ENCODE measurements around the gene EXOC6B. TPM values are rescaled to one million over a fixed set of nuclear protein-coding genes. Genes with fewer than 3 reads are reported as not detected.
A peak's percentile ranks its signal among the peaks of the same experiment; 100 is the strongest.

The EXOC6B gene
- total and polyA plus RNA-seq, 8 donors = 3.4 to 57.2 (median 27.1) TPM

DNA sequence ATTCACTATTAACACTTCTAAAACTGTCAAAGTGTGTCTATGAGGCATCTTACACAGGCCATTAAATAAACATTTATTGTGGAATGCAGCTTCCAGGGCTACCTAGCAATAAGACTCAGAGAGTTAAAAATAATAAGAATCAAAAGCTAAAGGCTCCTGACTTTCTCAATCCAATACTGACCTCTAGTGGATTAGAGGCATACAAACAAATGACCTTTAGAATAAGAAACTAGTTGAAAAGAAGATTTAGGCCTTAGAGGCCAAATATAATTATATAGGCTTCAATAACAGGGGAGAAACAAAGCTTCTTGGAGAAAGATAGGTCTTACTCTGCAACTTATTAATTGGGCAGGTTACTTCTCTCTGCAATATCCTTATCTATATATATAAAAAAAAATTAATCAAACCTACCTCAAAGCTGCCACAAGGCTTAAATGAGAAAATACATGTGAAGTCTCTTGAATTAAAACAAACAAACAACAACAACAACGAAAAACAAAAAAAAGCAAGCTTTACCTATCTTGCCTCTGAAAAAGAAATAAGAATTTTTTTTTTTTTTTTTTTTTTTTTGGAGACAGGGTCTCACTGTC is 246.1 kb downstream of the EXOC6B start:
- H3K27me3 ChIP-seq = no peaks in the 10 kb centered on the region
- H3K27ac ChIP-seq = no peak overlapping the region
- no peaks in the 10 kb centered on the region for H3K9me3 ChIP-seq
- no peak overlapping the region for H3K4me3 ChIP-seq
- intact Hi-C loops (cut with DNase I; ENCODE audit: low total_unique reads) = loop anchor here (10.0 kb wide), 1 partner anchor 655 kb away; no protein-coding TSS in a partner anchor
- peaks cover 0 to 8% (median 0%) of the 10 kb centered on the region in 4 donors for H3K4me1 ChIP-seq
- WGBS, 5 donors = 31 to 44% (median 38%) methylated on average over 1 of the region's 1 CpG
- peak in 1 of 2 donors; percentile 74 for DNase-seq
- TF ChIP-seq POLR2AphosphoS5 (IDR thresholded peaks at IDR 0.05) (no peak), POLR2A (IDR thresholded peaks at IDR 0.05) (no peak), EP300 (IDR thresholded peaks at IDR 0.05) (no peak)
- TF ChIP-seq, protein P1, sequence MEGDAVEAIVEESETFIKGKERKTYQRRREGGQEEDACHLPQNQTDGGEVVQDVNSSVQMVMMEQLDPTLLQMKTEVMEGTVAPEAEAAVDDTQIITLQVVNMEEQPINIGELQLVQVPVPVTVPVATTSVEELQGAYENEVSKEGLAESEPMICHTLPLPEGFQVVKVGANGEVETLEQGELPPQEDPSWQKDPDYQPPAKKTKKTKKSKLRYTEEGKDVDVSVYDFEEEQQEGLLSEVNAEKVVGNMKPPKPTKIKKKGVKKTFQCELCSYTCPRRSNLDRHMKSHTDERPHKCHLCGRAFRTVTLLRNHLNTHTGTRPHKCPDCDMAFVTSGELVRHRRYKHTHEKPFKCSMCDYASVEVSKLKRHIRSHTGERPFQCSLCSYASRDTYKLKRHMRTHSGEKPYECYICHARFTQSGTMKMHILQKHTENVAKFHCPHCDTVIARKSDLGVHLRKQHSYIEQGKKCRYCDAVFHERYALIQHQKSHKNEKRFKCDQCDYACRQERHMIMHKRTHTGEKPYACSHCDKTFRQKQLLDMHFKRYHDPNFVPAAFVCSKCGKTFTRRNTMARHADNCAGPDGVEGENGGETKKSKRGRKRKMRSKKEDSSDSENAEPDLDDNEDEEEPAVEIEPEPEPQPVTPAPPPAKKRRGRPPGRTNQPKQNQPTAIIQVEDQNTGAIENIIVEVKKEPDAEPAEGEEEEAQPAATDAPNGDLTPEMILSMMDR (IDR thresholded peaks at IDR 0.05) = peak in 5 of 7 experiments; percentile 7 to 62 (median 51)
- no peaks in the 10 kb centered on the region for H3K36me3 ChIP-seq

DNA sequence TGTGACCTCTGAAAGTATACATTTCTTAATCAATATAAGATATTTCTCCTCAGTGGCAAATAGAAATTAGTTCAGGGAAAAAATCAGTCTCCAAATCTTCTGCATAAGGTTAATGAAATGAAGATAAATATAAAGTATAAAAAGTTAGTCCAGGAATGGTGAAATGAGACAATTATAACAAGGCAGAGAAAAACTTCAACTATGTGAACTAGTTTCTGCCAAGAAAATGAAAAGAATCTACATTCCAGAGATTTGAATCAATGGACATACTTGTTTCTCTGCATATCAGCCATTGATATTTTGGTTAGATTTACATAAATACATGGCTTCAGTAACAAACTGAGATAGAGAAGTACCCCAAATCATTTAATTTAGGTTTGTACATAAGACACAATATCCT is 249.0 kb downstream of the EXOC6B start:
- Histone ChIP-seq H3K4me1 (peaks cover 0 to 8% (median 0%) of the 10 kb centered on the region in 4 donors), H3K36me3 (no peaks in the 10 kb centered on the region), H3K9me3 (no peaks in the 10 kb centered on the region), H3K4me3 (no peak overlapping the region), H3K27me3 (no peaks in the 10 kb centered on the region), H3K27ac (no peak overlapping the region)
- intact Hi-C loops (cut with DNase I; ENCODE audit: low total_unique reads) = loop anchor here (10.0 kb wide), 1 partner anchor 652 kb away; no protein-coding TSS in a partner anchor
- DNase-seq = no peak
- TF ChIP-seq POLR2A (IDR thresholded peaks at IDR 0.05) = no peak
- no peak for TF ChIP-seq EP300 (IDR thresholded peaks at IDR 0.05)
- no peak for TF ChIP-seq POLR2AphosphoS5 (IDR thresholded peaks at IDR 0.05)

DNA sequence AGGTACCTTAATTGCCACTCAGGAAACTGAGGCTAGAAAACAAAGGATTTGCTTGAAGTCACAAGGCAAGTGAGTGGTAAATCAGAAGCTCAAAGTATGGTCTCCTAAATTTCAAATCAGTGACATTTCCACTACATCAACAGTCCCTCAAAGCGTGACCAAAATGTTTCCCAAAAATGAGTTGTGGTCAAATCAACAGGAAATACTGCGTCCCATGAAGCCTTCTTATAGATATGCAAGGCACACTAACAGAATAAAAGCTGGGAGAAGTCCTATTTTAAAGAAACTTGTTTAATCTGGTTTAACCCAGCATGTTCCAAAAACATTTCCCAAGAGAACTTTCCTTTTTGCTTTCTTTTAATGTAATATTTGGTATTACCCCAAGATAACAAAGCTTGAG is 249.4 kb downstream of the EXOC6B start:
- WGBS, 5 donors = 66 to 79% (median 69%) methylated on average over 2 of the region's 2 CpGs
- intact Hi-C loops (cut with DNase I; ENCODE audit: low total_unique reads) = loop anchor here (10.0 kb wide), 1 partner anchor 652 kb away; no protein-coding TSS in a partner anchor
- Histone ChIP-seq H3K36me3 (no peaks in the 10 kb centered on the region), H3K27me3 (no peaks in the 10 kb centered on the region), H3K27ac (no peak overlapping the region), H3K4me1 (peaks cover 0 to 8% (median 0%) of the 10 kb centered on the region in 4 donors), H3K4me3 (no peak overlapping the region), H3K9me3 (no peaks in the 10 kb centered on the region)
- DNase-seq = no peak
- TF ChIP-seq EP300 (IDR thresholded peaks at IDR 0.05) (no peak), POLR2AphosphoS5 (IDR thresholded peaks at IDR 0.05) (no peak), POLR2A (IDR thresholded peaks at IDR 0.05) (no peak)
- TF ChIP-seq, protein P1 (IDR thresholded peaks at IDR 0.05) = no peak

DNA sequence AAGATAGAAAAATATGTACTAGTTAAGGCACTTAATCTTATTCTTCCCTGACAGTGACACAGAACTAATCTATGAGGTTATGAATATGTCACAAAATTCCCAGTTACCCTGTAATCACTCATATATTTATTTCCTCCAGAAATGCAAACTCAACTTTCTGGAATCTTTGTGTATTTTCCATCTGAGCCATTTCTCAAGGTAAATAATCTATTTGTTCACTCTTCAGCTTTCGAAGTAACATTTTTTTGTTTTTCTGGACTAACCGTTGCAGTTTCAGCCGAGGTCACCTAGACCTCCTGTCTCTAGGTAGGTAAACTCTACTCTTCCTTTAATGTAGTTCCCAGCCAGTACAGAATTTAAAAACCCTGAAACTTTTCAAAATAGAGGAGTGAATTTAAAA is 250.9 kb downstream of the EXOC6B start:
- no peak overlapping the region for H3K4me3 ChIP-seq
- no peak for DNase-seq
- no peaks in the 10 kb centered on the region for H3K36me3 ChIP-seq
- no peaks in the 10 kb centered on the region for H3K27me3 ChIP-seq
- intact Hi-C loops (cut with DNase I; ENCODE audit: low total_unique reads) = loop anchor here (10.0 kb wide), 1 partner anchor 650 kb away; no protein-coding TSS in a partner anchor
- H3K4me1 ChIP-seq = peaks cover 0 to 8% (median 0%) of the 10 kb centered on the region in 4 donors
- H3K9me3 ChIP-seq = no peaks in the 10 kb centered on the region
- 62 to 79% (median 74%) methylated on average over 3 of the region's 3 CpGs for WGBS, 5 donors
- no peak overlapping the region for H3K27ac ChIP-seq
- TF ChIP-seq, protein P1 (IDR thresholded peaks at IDR 0.05) = no peak
- TF ChIP-seq POLR2AphosphoS5 (IDR thresholded peaks at IDR 0.05) (no peak), EP300 (IDR thresholded peaks at IDR 0.05) (no peak), POLR2A (IDR thresholded peaks at IDR 0.05) (no peak)

DNA sequence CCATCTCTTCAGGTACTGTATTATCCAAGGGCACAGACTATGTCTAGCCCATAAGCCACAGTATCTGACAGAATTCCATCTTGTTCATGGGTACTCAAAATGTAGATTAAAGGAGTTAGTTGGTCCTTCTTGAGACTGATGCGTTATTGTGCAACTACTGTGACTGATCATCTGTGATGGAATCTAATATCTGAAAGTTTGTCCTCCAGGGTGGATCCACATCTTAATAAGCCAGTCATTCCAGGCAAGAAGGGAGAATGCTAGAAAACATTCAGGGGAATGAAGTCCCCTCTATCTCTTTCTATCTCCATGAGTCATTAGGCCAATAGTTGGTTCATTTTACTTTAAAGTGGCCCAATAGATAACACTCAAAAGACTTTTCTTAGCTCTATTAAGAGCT is 252.6 kb downstream of the EXOC6B start:
- TF ChIP-seq, protein P1 (IDR thresholded peaks at IDR 0.05) = no peak
- TF ChIP-seq POLR2AphosphoS5 (IDR thresholded peaks at IDR 0.05) (no peak), EP300 (IDR thresholded peaks at IDR 0.05) (no peak), POLR2A (IDR thresholded peaks at IDR 0.05) (no peak)
- Histone ChIP-seq H3K27me3 (no peaks in the 10 kb centered on the region), H3K4me1 (no peaks in the 10 kb centered on the region), H3K9me3 (no peaks in the 10 kb centered on the region), H3K27ac (no peak overlapping the region), H3K4me3 (no peak overlapping the region), H3K36me3 (no peaks in the 10 kb centered on the region)
- WGBS, 5 donors = 95 to 100% (median 100%) methylated on average over 1 of the region's 1 CpG
- intact Hi-C loops (cut with DNase I; ENCODE audit: low total_unique reads) = loop anchor here (10.0 kb wide), 1 partner anchor 648 kb away; no protein-coding TSS in a partner anchor
- DNase-seq = no peak

All from stomach (tissue), 9 donors.